Esophagus squamous epithelium (tissue), 4 donors: Measurements from ENCODE around the gene DCTN4.

Source experiments
- CTCF ChIP-seq, 6 experiments: fragments of 450-650 bp in 4 of 6; fragments of 200-600 bp in 2 of 6; sonication (generic) in 2 of 6; IDR thresholded peaks; one replicate each; pipeline ENCODE4 v1.5.1; 2016 to 2019; ENCODE audit warnings: antibody characterized with exemption in 6 of 6, mild to moderate bottlenecking in 4 of 6, moderate library complexity in 4 of 6
- POLR2A ChIP-seq, 4 donors: fragments of 450-650 bp; IDR thresholded peaks; one replicate each; pipeline ENCODE4 v1.6.1; 2017; ENCODE audit warnings: antibody characterized with exemption in 4 of 4, mild to moderate bottlenecking in 4 of 4, moderate library complexity in 3 of 4

GRCh38 chr5:150723845-150724244 is 35.0 kb downstream of the DCTN4 start:
- TF ChIP-seq CTCF (IDR thresholded peaks at IDR 0.05) (no peak), POLR2A (IDR thresholded peaks at IDR 0.05) (no peak)
